ENCODE measurements around the gene IGSF5.

Gene IGSF5

DNA sequence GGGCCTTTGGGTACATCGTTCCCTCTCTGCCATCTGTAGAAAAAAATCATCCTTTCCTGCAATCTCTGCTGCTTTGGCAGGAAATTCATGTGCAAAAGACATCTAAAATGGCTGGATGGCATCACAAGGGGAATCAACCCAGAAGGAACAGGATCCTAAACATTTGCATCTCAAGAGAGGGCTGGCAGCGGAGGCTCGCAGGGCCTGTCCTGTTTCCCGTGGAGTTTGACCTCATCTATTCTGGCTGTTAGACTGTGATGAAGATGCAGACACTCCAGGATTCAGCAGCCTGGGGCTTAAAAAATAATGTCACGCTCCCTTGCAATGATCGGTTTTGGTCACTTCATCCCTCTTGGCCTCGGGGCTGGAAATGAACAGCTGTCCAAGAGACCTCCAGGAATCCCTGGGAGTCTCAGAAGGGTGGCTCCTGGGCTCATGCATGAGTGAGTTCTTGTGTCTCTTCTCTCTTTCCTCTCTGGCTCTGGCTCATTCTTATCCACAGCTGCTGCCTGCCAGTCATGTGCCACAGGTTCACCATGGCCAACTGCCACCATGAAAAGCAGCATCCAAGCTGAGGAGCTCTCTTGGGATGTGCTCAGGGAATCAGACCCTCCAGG, 106.1 kb downstream of the IGSF5 start:
- H3K9me3 ChIP-seq (ENCODE audit: control insufficient read depth, insufficient read depth, low read length) = no peaks in the 10 kb centered on the region
- no peak overlapping the region for H3K9ac ChIP-seq (ENCODE audit: low read depth, low read length)
- H3K4me1 ChIP-seq (ENCODE audit: insufficient read depth, low read length) = peaks cover 10% of the 10 kb centered on the region; the same call in 1 of the 2 replicates
- H3K36me3 ChIP-seq (ENCODE audit: insufficient read depth, low read length) = no peaks in the 10 kb centered on the region

Data from ES-I3 (cell line).